Bronchial epithelial cell (primary cell): ENCODE measurements around the gene WNT7B. TPM values are rescaled to one million over a fixed set of nuclear protein-coding genes. Genes with fewer than 3 reads are reported as not detected.

Source experiments
- DNase-seq: peaks from one replicate; pipeline ENCODE4 v3.0.0-alpha.2; 2010; ENCODE audit warnings: low read depth
- FAIRE-seq: peaks from 2 replicates; lab custom pipeline; 2011; peaks lifted over from hg19 to GRCh38; lab: Jason Lieb, UNC
- H3K27me3 ChIP-seq: 2 replicates; pipeline ENCODE4 v1.5.1; 2011; ENCODE audit warnings: low read length; ENCODE audit not compliant: control insufficient read depth, insufficient read depth
- H3K36me3 ChIP-seq: 2 replicates; pipeline ENCODE4 v1.5.1; 2011; ENCODE audit warnings: low read length; ENCODE audit not compliant: control insufficient read depth, insufficient read depth
- H3K4me3 ChIP-seq: 2 replicates; pipeline ENCODE4 v1.5.1; 2011; ENCODE audit warnings: mild to moderate bottlenecking, low read depth, low read length, control low read depth
- CTCF ChIP-seq: IDR thresholded peaks from 2 replicates; pipeline ENCODE4 v1.5.1; 2011; ENCODE audit warnings: mild to moderate bottlenecking, moderate library complexity, low read length, control low read depth, inconsistent platforms; ENCODE audit not compliant: insufficient read depth, severe bottlenecking
- total RNA-seq: library from RNA; depleted of rRNA; stranded (reverse); fragments of >200 nt; gene quantifications from 2 replicates; pipeline ENCODE4 v1.2.1, GENCODE V29; 2014

The WNT7B gene
- total RNA-seq, 1 donor from 2014 or later = 18.2 TPM

- DNase-seq (no peak), FAIRE-seq (no peak)
- no peak for TF ChIP-seq CTCF
- no peak overlapping the region for H3K4me3 ChIP-seq
- H3K27me3 ChIP-seq = no peaks in the 10 kb centered on the region
- H3K36me3 ChIP-seq = no peaks in the 10 kb centered on the region
Observed at GRCh38 chr22:45889539-45890350, 87.2 kb downstream of the WNT7B start.

- no peak for DNase-seq
- no peak for FAIRE-seq
- Histone ChIP-seq H3K27me3 (no peaks in the 10 kb centered on the region), H3K36me3 (no peaks in the 10 kb centered on the region), H3K4me3 (no peak overlapping the region)
- TF ChIP-seq CTCF = no peak
Observed at GRCh38 chr22:45889093-45889538, 87.8 kb downstream of the WNT7B start.

GRCh38 chr22:45888221-45889092 lies 88.5 kb downstream of the WNT7B start:
- no peak for TF ChIP-seq CTCF
- no peak overlapping the region for H3K4me3 ChIP-seq
- DNase-seq = no peak
- FAIRE-seq = no peak
- no peaks in the 10 kb centered on the region for H3K36me3 ChIP-seq
- H3K27me3 ChIP-seq = no peaks in the 10 kb centered on the region

- no peak for TF ChIP-seq CTCF
- Histone ChIP-seq H3K27me3 (peaks cover 1% of the 10 kb centered on the region), H3K36me3 (no peaks in the 10 kb centered on the region), H3K4me3 (no peak overlapping the region)
- peak; percentile 65 for DNase-seq
- peak; percentile 97 for FAIRE-seq
Observed at GRCh38 chr22:45887202-45888131, 89.5 kb downstream of the WNT7B start.

- Histone ChIP-seq H3K4me3 (no peak overlapping the region), H3K36me3 (no peaks in the 10 kb centered on the region), H3K27me3 (peaks cover 3% of the 10 kb centered on the region)
- FAIRE-seq (no peak), DNase-seq (no peak)
- no peak for TF ChIP-seq CTCF
Observed at GRCh38 chr22:45886540-45886939, 90.4 kb downstream of the WNT7B start.
